Measurements from ENCODE around the gene IL17RA.

The IL17RA gene

GRCh38 chr22:17120711-17121232 lies 36.0 kb downstream of the IL17RA start:
- no peak for TF ChIP-seq YY1 (IDR thresholded peaks at IDR 0.05; ENCODE audit: insufficient read depth, insufficient read length)
- no peak for TF ChIP-seq SUZ12 (IDR thresholded peaks at IDR 0.05; ENCODE audit: extremely low read depth, insufficient read depth, insufficient read length)
- no peak for TF ChIP-seq ZNF274 (IDR thresholded peaks at IDR 0.05; ENCODE audit: low read depth, low read length)
- no peaks in the 10 kb centered on the region for H3K9me3 ChIP-seq (ENCODE audit: insufficient read depth, low read length)
- H3K4me3 ChIP-seq (ENCODE audit: insufficient read length, low read depth), result peak overlapping the region; percentile 42
- H3K36me3 ChIP-seq (ENCODE audit: insufficient read depth, insufficient read length, low read length), result no peaks in the 10 kb centered on the region
- DNase-seq (ENCODE audit: low read depth, low spot score), result no peak
- H3K4me1 ChIP-seq (ENCODE audit: insufficient read depth, insufficient read length), result peaks cover 8% of the 10 kb centered on the region
- H3K27me3 ChIP-seq (ENCODE audit: insufficient read depth, insufficient read length), result no peaks in the 10 kb centered on the region
- peak overlapping the region; percentile 61 for H3K9ac ChIP-seq (ENCODE audit: insufficient read length, low read depth)

DNA sequence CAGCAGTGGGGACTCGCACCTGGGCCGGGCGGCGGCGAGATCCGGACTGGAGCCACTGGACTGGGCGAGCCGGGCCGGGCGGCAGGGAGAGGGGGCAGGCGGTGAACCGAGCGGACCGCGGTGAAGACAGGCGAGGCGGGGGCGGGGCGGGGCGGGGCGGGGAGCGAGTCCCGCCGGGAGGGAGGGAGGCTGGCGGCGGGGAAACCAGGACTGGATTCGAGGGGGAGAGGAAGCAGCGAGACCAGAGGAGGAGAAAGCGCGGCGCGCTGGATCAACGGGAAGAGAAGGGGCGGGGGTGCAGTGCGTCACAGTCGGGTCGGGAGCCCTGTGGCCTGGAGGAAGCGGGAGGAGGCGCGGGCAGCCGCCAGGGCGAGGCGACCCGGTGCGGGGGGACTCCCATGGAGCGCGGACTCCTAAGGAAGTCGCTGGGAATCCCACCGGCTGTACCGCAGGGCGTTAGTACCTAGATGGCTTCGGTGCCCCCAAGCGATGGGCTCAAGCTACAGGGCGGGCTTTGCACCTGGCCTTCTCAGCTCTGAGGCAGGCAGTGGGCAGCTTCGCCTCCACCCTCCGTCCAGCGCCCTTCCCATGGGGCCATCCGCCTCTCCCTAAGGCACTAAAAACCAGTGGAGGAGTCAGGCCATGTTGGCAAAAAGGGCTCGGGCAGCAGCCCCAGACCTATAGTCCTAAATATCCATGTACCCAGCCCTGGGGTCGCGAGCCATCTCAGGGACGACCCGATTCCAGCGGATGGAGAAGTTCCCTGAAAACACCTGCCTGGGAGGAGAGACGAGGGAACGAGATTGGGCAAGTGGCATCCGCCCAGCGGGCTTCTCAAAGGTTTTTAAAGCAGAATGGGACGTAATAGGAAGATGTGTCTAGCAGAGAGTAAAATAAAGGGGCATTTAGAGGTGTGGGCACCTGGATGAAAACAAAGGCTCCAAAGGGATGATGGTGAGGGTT lies 36.7 kb downstream of the IL17RA start, which contains the start of gene TMEM121B:
TSS of gene TMEM121B (minus strand) at position 128 of the 963 bp plus-strand sequence. CDS start 233 bp downstream, outside the sequence.
- TF ChIP-seq SUZ12 (IDR thresholded peaks at IDR 0.05; ENCODE audit: extremely low read depth, insufficient read depth, insufficient read length), result no peak
- no peak for TF ChIP-seq ZNF274 (IDR thresholded peaks at IDR 0.05; ENCODE audit: low read depth, low read length)
- no peak for TF ChIP-seq YY1 (IDR thresholded peaks at IDR 0.05; ENCODE audit: insufficient read depth, insufficient read length)
- Histone ChIP-seq H3K27me3 (ENCODE audit: insufficient read depth, insufficient read length) (no peaks in the 10 kb centered on the region), H3K9ac (ENCODE audit: insufficient read length, low read depth) (peak within 1 kb of the TSS; percentile 84), H3K4me1 (ENCODE audit: insufficient read depth, insufficient read length) (peaks cover 8% of the 10 kb centered on the region), H3K4me3 (ENCODE audit: insufficient read length, low read depth) (peak within 1 kb of the TSS; percentile 53), H3K36me3 (ENCODE audit: insufficient read depth, insufficient read length, low read length) (no peaks in the 10 kb centered on the region), H3K9me3 (ENCODE audit: insufficient read depth, low read length) (no peaks in the 10 kb centered on the region)
- DNase-seq (ENCODE audit: low read depth, low spot score), result peak; percentile 69

GRCh38 chr22:17130199-17130598 lies 45.4 kb downstream of the IL17RA start:
- DNase-seq (ENCODE audit: low read depth, low spot score), result no peak
- Histone ChIP-seq H3K4me3 (ENCODE audit: insufficient read length, low read depth) (no peak overlapping the region), H3K4me1 (ENCODE audit: insufficient read depth, insufficient read length) (peaks cover 3% of the 10 kb centered on the region), H3K27me3 (ENCODE audit: insufficient read depth, insufficient read length) (no peaks in the 10 kb centered on the region), H3K36me3 (ENCODE audit: insufficient read depth, insufficient read length, low read length) (no peaks in the 10 kb centered on the region), H3K9me3 (ENCODE audit: insufficient read depth, low read length) (no peaks in the 10 kb centered on the region), H3K9ac (ENCODE audit: insufficient read length, low read depth) (no peak overlapping the region)
- TF ChIP-seq SUZ12 (IDR thresholded peaks at IDR 0.05; ENCODE audit: extremely low read depth, insufficient read depth, insufficient read length) (no peak), ZNF274 (IDR thresholded peaks at IDR 0.05; ENCODE audit: low read depth, low read length) (no peak), YY1 (IDR thresholded peaks at IDR 0.05; ENCODE audit: insufficient read depth, insufficient read length) (no peak)

- H3K27me3 ChIP-seq (ENCODE audit: insufficient read depth, insufficient read length), result no peaks in the 10 kb centered on the region
- no peak overlapping the region for H3K9ac ChIP-seq (ENCODE audit: insufficient read length, low read depth)
- H3K4me1 ChIP-seq (ENCODE audit: insufficient read depth, insufficient read length), result peaks cover 3% of the 10 kb centered on the region
- peaks cover under 1% of the 10 kb centered on the region for H3K36me3 ChIP-seq (ENCODE audit: insufficient read depth, insufficient read length, low read length)
- no peaks in the 10 kb centered on the region for H3K9me3 ChIP-seq (ENCODE audit: insufficient read depth, low read length)
- no peak overlapping the region for H3K4me3 ChIP-seq (ENCODE audit: insufficient read length, low read depth)
- DNase-seq (ENCODE audit: low read depth, low spot score), result no peak
- TF ChIP-seq SUZ12 (IDR thresholded peaks at IDR 0.05; ENCODE audit: extremely low read depth, insufficient read depth, insufficient read length) (no peak), YY1 (IDR thresholded peaks at IDR 0.05; ENCODE audit: insufficient read depth, insufficient read length) (no peak), ZNF274 (IDR thresholded peaks at IDR 0.05; ENCODE audit: low read depth, low read length) (no peak)
Measured at GRCh38 chr22:17131686-17132085, 46.9 kb downstream of the IL17RA start.

DNA sequence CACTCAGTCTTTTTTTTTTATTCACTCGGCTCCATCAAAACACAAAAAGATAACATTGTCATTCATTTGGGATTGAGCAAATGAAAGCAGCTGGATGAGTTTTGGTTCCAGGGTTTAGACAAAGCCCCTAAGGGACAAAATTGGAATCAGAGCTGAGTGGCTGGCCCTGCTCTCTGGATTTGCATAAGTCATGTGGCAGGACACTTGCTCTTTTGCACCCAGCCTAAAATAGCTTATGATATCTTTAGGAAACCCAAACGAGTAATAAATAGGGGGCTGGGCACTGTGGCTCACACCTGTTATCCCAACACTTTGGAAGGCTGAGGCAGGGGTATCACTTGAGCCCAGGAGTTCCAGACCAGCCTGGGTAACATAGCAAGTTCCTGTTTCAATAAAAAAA lies 47.3 kb downstream of the IL17RA start:
- Histone ChIP-seq H3K9ac (ENCODE audit: insufficient read length, low read depth) (no peak overlapping the region), H3K9me3 (ENCODE audit: insufficient read depth, low read length) (no peaks in the 10 kb centered on the region), H3K4me1 (ENCODE audit: insufficient read depth, insufficient read length) (peaks cover 3% of the 10 kb centered on the region), H3K4me3 (ENCODE audit: insufficient read length, low read depth) (no peak overlapping the region), H3K27me3 (ENCODE audit: insufficient read depth, insufficient read length) (no peaks in the 10 kb centered on the region), H3K36me3 (ENCODE audit: insufficient read depth, insufficient read length, low read length) (peaks cover 5% of the 10 kb centered on the region)
- no peak for DNase-seq (ENCODE audit: low read depth, low spot score)
- TF ChIP-seq YY1 (IDR thresholded peaks at IDR 0.05; ENCODE audit: insufficient read depth, insufficient read length) (no peak), SUZ12 (IDR thresholded peaks at IDR 0.05; ENCODE audit: extremely low read depth, insufficient read depth, insufficient read length) (no peak)

GRCh38 chr22:17133137-17133536 lies 48.3 kb downstream of the IL17RA start:
- Histone ChIP-seq H3K9me3 (ENCODE audit: insufficient read depth, low read length) (no peaks in the 10 kb centered on the region), H3K36me3 (ENCODE audit: insufficient read depth, insufficient read length, low read length) (peaks cover 15% of the 10 kb centered on the region), H3K27me3 (ENCODE audit: insufficient read depth, insufficient read length) (no peaks in the 10 kb centered on the region), H3K4me1 (ENCODE audit: insufficient read depth, insufficient read length) (peaks cover 6% of the 10 kb centered on the region), H3K4me3 (ENCODE audit: insufficient read length, low read depth) (no peak overlapping the region), H3K9ac (ENCODE audit: insufficient read length, low read depth) (no peak overlapping the region)
- TF ChIP-seq ZNF274 (IDR thresholded peaks at IDR 0.05; ENCODE audit: low read depth, low read length) (no peak), YY1 (IDR thresholded peaks at IDR 0.05; ENCODE audit: insufficient read depth, insufficient read length) (no peak), SUZ12 (IDR thresholded peaks at IDR 0.05; ENCODE audit: extremely low read depth, insufficient read depth, insufficient read length) (no peak)
- no peak for DNase-seq (ENCODE audit: low read depth, low spot score)

- TF ChIP-seq YY1 (IDR thresholded peaks at IDR 0.05; ENCODE audit: insufficient read depth, insufficient read length) (no peak), ZNF274 (IDR thresholded peaks at IDR 0.05; ENCODE audit: low read depth, low read length) (no peak), SUZ12 (IDR thresholded peaks at IDR 0.05; ENCODE audit: extremely low read depth, insufficient read depth, insufficient read length) (no peak)
- Histone ChIP-seq H3K4me1 (ENCODE audit: insufficient read depth, insufficient read length) (peaks cover 6% of the 10 kb centered on the region), H3K9ac (ENCODE audit: insufficient read length, low read depth) (no peak overlapping the region), H3K4me3 (ENCODE audit: insufficient read length, low read depth) (no peak overlapping the region), H3K27me3 (ENCODE audit: insufficient read depth, insufficient read length) (no peaks in the 10 kb centered on the region), H3K36me3 (ENCODE audit: insufficient read depth, insufficient read length, low read length) (peaks cover 30% of the 10 kb centered on the region), H3K9me3 (ENCODE audit: insufficient read depth, low read length) (no peaks in the 10 kb centered on the region)
- DNase-seq (ENCODE audit: low read depth, low spot score), result no peak
Measured at GRCh38 chr22:17135153-17135760, 50.5 kb downstream of the IL17RA start.
